ENCODE results near the gene TBXAS1. TPM values are rescaled to one million over a fixed set of nuclear protein-coding genes. Genes with fewer than 3 reads are reported as not detected.

The TBXAS1 gene
- total RNA-seq, 1 experiment from 2014 or later, result 2.2 TPM

- Histone ChIP-seq H4K20me1 (ENCODE audit: insufficient read depth) (no peaks in the 10 kb centered on the region), H3K27ac (no peak overlapping the region), H2AFZ (no peak overlapping the region), H3F3A (ENCODE audit: insufficient read depth, low read depth) (peaks cover 6% of the 10 kb centered on the region; the same call in 1 of the 2 replicates), H3K4me1 (replicated peaks; ENCODE audit: insufficient read depth) (no peaks in the 10 kb centered on the region), H3K36me3 (ENCODE audit: low read depth) (no peaks in the 10 kb centered on the region), H3K4me3 (no peak overlapping the region), H3K79me2 (ENCODE audit: low read depth) (no peaks in the 10 kb centered on the region), H3K9me3 (ENCODE audit: insufficient read depth, low read depth) (0 out of 2 replicates have a peak, but pooled peaks cover 4% of the 10 kb centered on the region), H3K9me2 (ENCODE audit: insufficient read depth) (no peaks in the 10 kb centered on the region), H3K4me2 (no peak overlapping the region), H3K27me3 (ENCODE audit: insufficient read depth, low read depth) (no peaks in the 10 kb centered on the region)
- ChIA-PET CTCF (no interaction called here), POLR2A (ENCODE audit: unreplicated experiment) (interaction anchor here (0.6 kb wide), 1 partner anchor 430 kb away, joined by 20 read pairs; no protein-coding TSS in a partner anchor)
- DNase-seq, result no peak
- TF ChIP-seq EZH2 (IDR thresholded peaks at IDR 0.05; ENCODE audit: low read depth), result no peak
- TF ChIP-seq CTCF (conservative IDR thresholded peaks at IDR 0.05), result no peak
- BruUV-seq (replicated peaks), result no TSS peak
- intact Hi-C loops (cut with micrococcal nuclease; ENCODE audit: unreplicated experiment), result no loop called here
These were observed 77.8 kb downstream of the TBXAS1 start for GRCh38 chr7:139906879-139907278.

DNA sequence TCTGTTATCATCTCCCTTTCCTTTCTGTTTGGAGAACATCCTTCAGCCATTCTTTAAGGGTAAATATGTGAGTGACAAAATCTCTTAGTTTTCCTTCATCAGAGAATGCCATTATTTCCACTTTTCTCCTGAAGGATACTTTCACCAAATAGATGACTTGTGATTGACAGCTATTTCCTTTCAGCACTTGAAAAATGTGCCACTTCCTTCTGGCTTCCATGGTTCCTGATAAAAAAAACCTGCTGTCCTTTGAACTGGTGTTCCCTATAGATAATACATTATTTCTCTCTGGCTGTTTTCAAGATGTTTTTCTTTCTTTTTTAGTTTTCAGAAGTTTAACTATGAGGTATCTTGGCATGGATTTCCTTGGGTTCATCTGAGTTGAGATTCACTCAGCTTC is 79.7 kb downstream of the TBXAS1 start:
- H2AFZ ChIP-seq, result no peak overlapping the region
- no peak overlapping the region for H3K4me3 ChIP-seq
- BruUV-seq (replicated peaks), result no TSS peak
- TF ChIP-seq EZH2 (IDR thresholded peaks at IDR 0.05; ENCODE audit: low read depth), result no peak
- TF ChIP-seq CTCF (conservative IDR thresholded peaks at IDR 0.05), result no peak
- H3K36me3 ChIP-seq (ENCODE audit: low read depth), result no peaks in the 10 kb centered on the region
- DNase-seq, result no peak
- no peaks in the 10 kb centered on the region for H3K79me2 ChIP-seq (ENCODE audit: low read depth)
- H3K27ac ChIP-seq, result no peak overlapping the region
- H3K9me3 ChIP-seq (ENCODE audit: insufficient read depth, low read depth), result 0 out of 2 replicates have a peak, but pooled peaks cover 4% of the 10 kb centered on the region
- no peaks in the 10 kb centered on the region for H3K27me3 ChIP-seq (ENCODE audit: insufficient read depth, low read depth)
- ChIA-PET POLR2A (ENCODE audit: unreplicated experiment) (no interaction called here), CTCF (interaction anchor here (0.7 kb wide), 1 partner anchor 468 kb away, joined by 4 read pairs; no protein-coding TSS in a partner anchor)
- H3K4me2 ChIP-seq, result no peak overlapping the region
- no peaks in the 10 kb centered on the region for H4K20me1 ChIP-seq (ENCODE audit: insufficient read depth)
- peaks cover 3% of the 10 kb centered on the region for H3K4me1 ChIP-seq (replicated peaks; ENCODE audit: insufficient read depth)
- intact Hi-C loops (cut with micrococcal nuclease; ENCODE audit: unreplicated experiment), result no loop called here
- H3K9me2 ChIP-seq (ENCODE audit: insufficient read depth), result no peaks in the 10 kb centered on the region
- H3F3A ChIP-seq (ENCODE audit: insufficient read depth, low read depth), result peaks cover 6% of the 10 kb centered on the region; the same call in 1 of the 2 replicates

DNA sequence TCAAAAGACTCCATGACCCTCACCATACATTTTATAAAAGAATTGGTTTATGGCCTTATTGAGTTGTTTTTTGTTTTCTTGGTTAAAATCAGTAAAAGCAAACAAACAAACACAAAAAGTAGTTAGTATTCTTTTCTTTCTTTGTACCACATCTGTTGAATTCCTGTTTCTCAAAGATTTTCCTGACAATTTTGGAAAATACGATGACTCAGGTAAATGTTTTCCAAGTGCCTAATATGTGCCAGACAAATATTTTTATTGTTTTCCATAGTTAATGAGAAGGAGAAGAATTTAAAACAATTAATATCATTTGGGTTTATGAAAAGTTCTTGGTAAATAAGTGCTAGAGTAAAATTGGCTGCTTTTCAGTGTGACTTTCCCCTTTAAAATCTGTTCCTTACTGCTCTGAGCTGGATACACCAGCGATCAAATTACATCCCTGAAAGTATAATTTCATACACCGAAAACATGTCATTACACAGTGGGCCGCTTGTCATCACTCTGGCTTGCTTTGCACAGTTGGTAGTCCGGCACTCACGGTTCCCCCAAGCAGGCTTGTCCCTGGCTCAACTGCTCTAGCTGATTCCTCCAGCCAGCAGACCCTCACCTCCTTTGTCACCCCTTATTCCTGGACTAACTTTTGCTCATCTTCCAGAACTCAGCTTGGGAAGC is 80.5 kb downstream of the TBXAS1 start:
- Histone ChIP-seq H2AFZ (no peak overlapping the region), H3K4me1 (replicated peaks; ENCODE audit: insufficient read depth) (peaks cover 10% of the 10 kb centered on the region), H3K27me3 (ENCODE audit: insufficient read depth, low read depth) (no peaks in the 10 kb centered on the region), H3K4me3 (no peak overlapping the region), H4K20me1 (ENCODE audit: insufficient read depth) (no peaks in the 10 kb centered on the region), H3K4me2 (no peak overlapping the region), H3K9me2 (ENCODE audit: insufficient read depth) (no peaks in the 10 kb centered on the region), H3K9me3 (ENCODE audit: insufficient read depth, low read depth) (0 out of 2 replicates have a peak, but pooled peaks cover 4% of the 10 kb centered on the region), H3F3A (ENCODE audit: insufficient read depth, low read depth) (peaks cover 6% of the 10 kb centered on the region; the same call in 1 of the 2 replicates), H3K79me2 (ENCODE audit: low read depth) (no peaks in the 10 kb centered on the region), H3K36me3 (ENCODE audit: low read depth) (no peaks in the 10 kb centered on the region), H3K27ac (no peak overlapping the region)
- no TSS peak for BruUV-seq (replicated peaks)
- no peak for TF ChIP-seq CTCF (conservative IDR thresholded peaks at IDR 0.05)
- no peak for TF ChIP-seq EZH2 (IDR thresholded peaks at IDR 0.05; ENCODE audit: low read depth)
- ChIA-PET CTCF (interaction anchor here (0.7 kb wide), 1 partner anchor 467 kb away, joined by 4 read pairs; no protein-coding TSS in a partner anchor), POLR2A (ENCODE audit: unreplicated experiment) (no interaction called here)
- intact Hi-C loops (cut with micrococcal nuclease; ENCODE audit: unreplicated experiment), result no loop called here
- no peak for DNase-seq
